AG10803 (cell line): ENCODE results near the gene LUC7L3.

ENCODE experiments used
- DNase-seq: peaks from one replicate; pipeline ENCODE4 v3.0.0; 2010; ENCODE audit warnings: low read depth
- H3K4me3 ChIP-seq: 2 replicates; pipeline ENCODE4 v1.5.1; 2011; ENCODE audit warnings: mild to moderate bottlenecking, low read length, control low read depth
- CTCF ChIP-seq: conservative IDR thresholded peaks from 2 replicates; pipeline ENCODE4 v1.5.1; 2011; ENCODE audit warnings: mild to moderate bottlenecking, low read length, control low read depth, inconsistent platforms

The LUC7L3 gene

DNA sequence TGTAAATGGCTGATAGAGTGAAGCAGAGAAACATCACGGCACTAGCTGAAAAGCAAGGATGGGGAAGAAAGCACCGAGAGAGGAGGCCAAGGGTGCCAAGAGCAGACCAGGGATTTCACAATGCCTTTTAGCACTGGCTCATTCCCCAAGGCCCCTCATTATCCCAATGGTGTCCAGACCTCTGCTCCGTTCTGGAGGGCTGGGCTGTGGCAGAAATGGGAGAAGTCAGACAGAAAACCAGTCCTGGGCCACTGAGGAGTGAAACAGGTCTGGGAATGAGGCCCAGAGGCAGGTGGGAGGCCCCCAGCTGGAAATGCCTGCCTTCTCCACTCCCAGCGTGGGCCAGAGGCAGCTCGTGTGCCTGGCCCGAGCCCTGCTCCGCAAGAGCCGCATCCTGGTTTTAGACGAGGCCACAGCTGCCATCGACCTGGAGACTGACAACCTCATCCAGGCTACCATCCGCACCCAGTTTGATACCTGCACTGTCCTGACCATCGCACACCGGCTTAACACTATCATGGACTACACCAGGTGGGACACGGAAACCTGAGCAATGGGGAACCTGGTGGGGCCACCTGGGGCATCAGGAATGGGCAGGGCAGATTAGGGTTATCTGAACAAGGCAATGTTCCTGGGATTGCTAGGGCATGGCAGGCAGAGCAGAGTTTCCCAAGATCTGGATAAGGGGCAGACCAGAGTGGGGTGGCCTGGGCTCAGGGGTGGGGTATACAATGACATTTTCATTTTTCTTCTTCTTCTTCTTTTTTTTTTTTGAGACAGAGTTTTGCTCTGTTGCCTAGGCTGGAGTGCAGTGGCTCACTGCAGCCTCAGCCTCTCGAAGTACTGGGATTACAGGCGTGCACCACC, 32.0 kb upstream of the LUC7L3 start:
- no peak overlapping the region for H3K4me3 ChIP-seq
- peak; percentile 71 for DNase-seq
- no peak for TF ChIP-seq CTCF

GRCh38 chr17:50688245-50688644, 31.2 kb upstream of the LUC7L3 start:
- no peak for DNase-seq
- no peak for TF ChIP-seq CTCF

DNA sequence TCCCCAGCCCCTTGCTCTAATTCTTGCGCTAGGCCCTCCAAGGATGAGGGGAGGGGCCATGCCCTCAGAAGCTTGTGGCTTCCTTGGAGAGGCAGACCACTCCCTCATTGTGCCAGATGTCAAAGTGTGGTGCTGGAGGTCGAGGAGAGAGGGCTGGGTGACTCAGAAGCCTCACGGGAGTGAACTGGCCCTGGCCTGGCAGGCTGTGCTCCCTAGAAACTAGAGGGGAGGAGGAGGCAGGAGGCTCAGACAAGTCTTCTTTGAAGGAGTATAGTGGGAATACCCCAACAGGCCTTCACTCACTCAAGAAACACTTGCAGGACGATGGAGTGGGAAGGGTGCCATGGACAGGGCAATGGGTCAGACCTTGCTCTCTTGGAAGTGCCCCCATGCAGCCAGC, 30.2 kb upstream of the LUC7L3 start:
- no peak overlapping the region for H3K4me3 ChIP-seq
- no peak for TF ChIP-seq CTCF
- peak; percentile 61 for DNase-seq

More at GRCh38 chr17:50688245-50688644, 31.2 kb upstream of the LUC7L3 start:
- no peak overlapping the region for H3K4me3 ChIP-seq

DNA sequence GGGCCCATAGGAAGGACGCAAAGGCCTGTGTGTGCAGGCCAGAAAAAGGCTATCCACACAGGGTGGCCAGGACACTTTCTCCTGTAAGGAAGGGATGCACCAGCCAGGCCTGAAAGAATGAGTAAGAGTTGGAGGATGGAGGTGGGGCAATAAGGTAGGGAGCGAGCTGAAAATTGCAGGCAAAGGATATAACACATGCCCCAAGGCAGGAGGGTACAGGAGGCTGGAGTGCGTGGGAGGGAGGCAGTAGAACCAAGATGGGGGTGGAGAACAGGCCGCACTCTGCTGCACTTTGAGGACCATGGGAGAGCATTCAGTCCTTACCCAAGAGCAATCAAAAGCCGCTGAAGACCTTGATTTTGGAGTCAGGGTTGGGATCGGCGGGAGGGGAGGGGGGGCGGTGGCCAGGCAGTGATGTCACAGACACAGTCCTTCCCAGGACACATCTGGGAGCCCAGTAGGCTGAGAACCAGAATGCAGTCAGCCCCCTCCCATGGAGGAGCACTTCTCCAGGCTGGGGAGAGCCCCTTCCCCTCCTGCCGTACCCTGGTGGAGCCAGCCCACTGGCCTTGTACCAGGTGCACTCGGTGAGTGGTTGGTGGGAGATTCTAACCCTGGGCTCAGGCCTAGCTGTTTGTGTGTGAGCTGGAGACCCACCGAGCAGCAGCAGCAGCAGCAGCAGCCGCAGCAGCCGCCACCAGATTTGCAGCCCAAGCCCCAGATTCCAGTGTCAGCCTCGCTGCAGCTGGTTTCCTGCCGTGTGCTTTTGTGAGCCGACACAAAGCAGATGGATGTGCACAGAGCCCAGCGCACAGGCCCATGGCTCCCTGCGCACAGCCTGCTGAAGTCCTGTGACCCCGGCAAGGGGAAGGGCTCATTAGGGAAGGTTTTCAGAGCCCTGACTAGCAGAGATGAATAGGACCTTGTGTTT, 29.2 kb upstream of the LUC7L3 start:
- no peak overlapping the region for H3K4me3 ChIP-seq
- DNase-seq: no peak
- TF ChIP-seq CTCF: no peak

GRCh38 chr17:50690887-50691549, 28.4 kb upstream of the LUC7L3 start:
- no peak for DNase-seq
- H3K4me3 ChIP-seq: no peak overlapping the region
- TF ChIP-seq CTCF: no peak

GRCh38 chr17:50691550-50692447, 27.6 kb upstream of the LUC7L3 start:
- no peak for TF ChIP-seq CTCF
- no peak overlapping the region for H3K4me3 ChIP-seq
- no peak for DNase-seq
